Measurements from ENCODE around the gene AADACL3. TPM values are rescaled to one million over a fixed set of nuclear protein-coding genes. Genes with fewer than 3 reads are reported as not detected.

The AADACL3 gene
- total RNA-seq, 1 donor from 2014 or later = not detected

DNA sequence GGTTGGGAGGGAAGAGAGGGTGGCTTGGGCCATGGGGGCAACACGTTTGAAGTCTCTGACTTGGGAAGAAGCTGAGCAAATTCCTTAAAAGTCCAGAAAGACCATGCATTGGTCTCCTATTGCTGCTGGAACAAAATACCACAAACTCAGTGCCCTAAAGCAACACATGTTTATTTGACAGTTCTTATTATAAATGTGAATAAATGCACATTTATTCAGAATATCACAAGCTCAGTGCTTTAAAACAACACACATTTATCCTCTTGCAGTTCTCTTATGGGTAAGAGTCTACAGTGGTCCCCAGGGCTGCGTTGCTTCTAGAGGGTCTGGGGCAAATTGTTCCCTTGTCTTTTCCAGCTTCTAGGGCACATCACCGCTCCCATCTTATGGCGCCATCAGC, 47.6 kb downstream of the AADACL3 start:
- no peak for DNase-seq (ENCODE audit: low read depth)
- no peak overlapping the region for H3K4me3 ChIP-seq (ENCODE audit: low read depth, low read length)
- TF ChIP-seq, protein P1, sequence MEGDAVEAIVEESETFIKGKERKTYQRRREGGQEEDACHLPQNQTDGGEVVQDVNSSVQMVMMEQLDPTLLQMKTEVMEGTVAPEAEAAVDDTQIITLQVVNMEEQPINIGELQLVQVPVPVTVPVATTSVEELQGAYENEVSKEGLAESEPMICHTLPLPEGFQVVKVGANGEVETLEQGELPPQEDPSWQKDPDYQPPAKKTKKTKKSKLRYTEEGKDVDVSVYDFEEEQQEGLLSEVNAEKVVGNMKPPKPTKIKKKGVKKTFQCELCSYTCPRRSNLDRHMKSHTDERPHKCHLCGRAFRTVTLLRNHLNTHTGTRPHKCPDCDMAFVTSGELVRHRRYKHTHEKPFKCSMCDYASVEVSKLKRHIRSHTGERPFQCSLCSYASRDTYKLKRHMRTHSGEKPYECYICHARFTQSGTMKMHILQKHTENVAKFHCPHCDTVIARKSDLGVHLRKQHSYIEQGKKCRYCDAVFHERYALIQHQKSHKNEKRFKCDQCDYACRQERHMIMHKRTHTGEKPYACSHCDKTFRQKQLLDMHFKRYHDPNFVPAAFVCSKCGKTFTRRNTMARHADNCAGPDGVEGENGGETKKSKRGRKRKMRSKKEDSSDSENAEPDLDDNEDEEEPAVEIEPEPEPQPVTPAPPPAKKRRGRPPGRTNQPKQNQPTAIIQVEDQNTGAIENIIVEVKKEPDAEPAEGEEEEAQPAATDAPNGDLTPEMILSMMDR (conservative IDR thresholded peaks at IDR 0.05; ENCODE audit: low read depth, low read length) = no peak

DNA sequence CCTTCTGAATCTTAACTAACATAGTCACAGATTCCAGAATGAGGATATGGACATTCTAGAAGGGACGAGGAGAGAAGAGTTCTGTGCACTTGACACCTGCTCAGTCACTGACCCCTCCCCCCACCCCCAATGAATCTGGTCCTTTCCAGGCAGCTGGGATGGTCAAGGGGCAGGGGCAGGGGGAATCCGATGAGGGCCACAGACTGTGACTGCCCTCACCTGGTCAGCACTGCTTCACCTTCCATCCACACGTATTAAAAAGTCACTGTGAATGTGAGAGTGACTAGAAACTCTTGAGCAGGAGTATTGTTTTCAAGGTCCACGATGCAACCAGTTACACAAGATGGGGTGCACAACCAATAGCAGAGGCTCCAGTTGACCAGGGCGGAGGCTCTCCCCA, 48.1 kb downstream of the AADACL3 start:
- no peak overlapping the region for H3K4me3 ChIP-seq (ENCODE audit: low read depth, low read length)
- TF ChIP-seq, protein P1 (conservative IDR thresholded peaks at IDR 0.05; ENCODE audit: low read depth, low read length) = no peak
- no peak for DNase-seq (ENCODE audit: low read depth)

DNA sequence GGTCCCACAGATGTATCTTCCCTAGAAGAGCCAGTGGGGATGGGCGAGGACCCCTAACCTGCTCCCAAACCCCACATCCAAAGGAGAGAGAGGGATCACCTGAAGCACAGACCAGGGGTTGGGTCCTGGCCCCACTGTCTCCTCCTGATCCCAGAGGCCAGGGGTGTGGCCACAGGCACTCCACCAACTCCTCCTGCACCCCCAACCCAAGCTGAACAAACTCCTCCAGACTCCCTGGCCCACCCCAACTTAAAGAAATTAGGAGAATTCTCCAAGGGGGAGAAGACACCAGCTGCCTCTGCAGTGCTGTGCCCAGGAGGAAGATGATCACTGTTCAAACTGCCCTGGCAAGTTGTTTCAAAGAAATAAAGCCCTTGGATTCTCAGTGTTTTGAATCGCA, 53.1 kb downstream of the AADACL3 start:
- no peak overlapping the region for H3K4me3 ChIP-seq (ENCODE audit: low read depth, low read length)
- TF ChIP-seq, protein P1 (conservative IDR thresholded peaks at IDR 0.05; ENCODE audit: low read depth, low read length) = no peak
- DNase-seq (ENCODE audit: low read depth) = no peak

DNA sequence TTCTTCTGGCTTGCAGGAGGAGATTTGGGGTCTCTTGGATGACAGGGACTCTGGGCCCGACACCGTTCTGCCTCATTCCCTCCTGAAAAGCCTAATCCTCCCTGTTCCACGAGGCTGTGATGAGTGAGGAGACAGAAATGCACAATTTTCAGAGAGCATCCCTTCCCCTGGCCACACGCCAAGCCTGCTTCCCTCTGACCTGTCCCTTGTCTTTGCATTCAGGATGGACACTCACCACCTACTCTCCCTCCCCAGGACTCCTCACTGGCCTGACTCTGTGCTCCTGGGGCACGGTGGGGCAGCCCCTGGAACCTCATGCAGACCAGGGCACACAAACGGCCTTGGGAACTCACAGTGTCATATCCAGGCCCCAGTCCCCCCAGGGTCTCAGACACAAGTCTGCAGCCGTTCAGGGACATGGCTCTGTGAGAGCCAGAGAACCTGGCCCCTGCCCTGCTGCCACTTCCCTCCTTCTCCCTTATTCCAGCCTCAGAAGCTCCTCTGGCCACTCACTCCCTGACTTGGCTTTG, 54.1 kb downstream of the AADACL3 start:
- no peak overlapping the region for H3K4me3 ChIP-seq (ENCODE audit: low read depth, low read length)
- no peak for DNase-seq (ENCODE audit: low read depth)
- TF ChIP-seq, protein P1 (conservative IDR thresholded peaks at IDR 0.05; ENCODE audit: low read depth, low read length) = no peak

DNA sequence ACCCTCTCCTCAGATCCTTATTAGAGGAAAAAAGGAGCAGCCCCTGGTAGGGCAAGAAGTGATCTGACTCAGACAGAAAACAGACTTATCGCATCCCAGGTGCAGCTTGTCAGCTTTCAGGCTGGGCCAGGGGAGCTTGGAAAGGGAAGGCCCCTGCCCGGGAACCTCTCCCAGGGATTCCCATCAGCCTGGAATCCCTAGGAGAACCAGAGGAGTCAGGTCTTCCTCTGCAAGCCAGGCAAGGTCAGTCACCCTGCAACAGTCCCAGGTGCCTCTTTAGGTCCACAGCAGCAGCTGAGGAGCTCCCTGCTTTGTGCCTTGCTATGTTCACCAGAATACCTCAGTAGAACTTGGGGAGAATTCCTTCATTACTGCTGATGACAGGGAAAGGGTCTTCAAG, 54.7 kb downstream of the AADACL3 start:
- no peak overlapping the region for H3K4me3 ChIP-seq (ENCODE audit: low read depth, low read length)
- TF ChIP-seq, protein P1 (conservative IDR thresholded peaks at IDR 0.05; ENCODE audit: low read depth, low read length) = no peak
- no peak for DNase-seq (ENCODE audit: low read depth)

DNA sequence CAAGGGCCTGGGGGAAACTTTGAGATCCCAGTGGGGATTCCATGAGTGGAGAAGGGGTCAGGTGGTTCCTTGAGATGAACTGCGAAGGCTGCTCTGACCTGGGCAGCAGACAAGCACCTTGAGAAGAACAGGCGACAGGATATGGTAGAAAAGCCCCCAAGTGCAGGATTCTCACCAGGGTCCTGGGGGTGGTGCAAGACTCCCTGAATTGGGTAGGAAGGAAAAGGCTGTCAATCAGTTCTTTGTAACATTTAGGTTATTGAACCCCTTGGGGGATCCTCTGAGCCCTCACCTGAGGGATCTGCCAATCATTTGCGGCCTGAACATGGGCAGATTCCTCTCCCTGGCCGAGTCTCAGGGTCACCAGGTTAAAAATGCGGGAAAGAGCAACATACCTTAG, 55.3 kb downstream of the AADACL3 start:
- H3K4me3 ChIP-seq (ENCODE audit: low read depth, low read length) = no peak overlapping the region
- TF ChIP-seq, protein P1 (conservative IDR thresholded peaks at IDR 0.05; ENCODE audit: low read depth, low read length) = no peak
- no peak for DNase-seq (ENCODE audit: low read depth)

DNA sequence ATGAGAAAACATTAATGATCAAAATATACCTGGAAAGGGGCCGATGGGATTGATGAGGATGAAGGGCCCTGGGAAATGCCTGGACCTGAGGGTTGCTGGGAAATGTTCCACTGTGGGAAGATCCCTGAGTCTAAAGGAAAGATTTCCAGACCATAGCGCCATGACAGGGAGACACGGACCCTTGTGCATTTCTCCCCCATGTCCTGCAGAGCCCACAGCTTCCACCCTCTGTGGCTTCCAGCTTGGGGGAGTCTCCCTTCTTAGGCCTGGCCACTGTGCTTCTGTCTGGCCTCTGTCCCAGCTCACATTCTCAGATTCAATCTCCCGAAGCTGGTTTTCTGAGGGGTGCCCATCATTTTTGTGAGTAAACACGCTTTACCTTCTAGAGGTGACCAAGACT, 56.6 kb downstream of the AADACL3 start:
- no peak overlapping the region for H3K4me3 ChIP-seq (ENCODE audit: low read depth, low read length)
- no peak for DNase-seq (ENCODE audit: low read depth)
- TF ChIP-seq, protein P1 (conservative IDR thresholded peaks at IDR 0.05; ENCODE audit: low read depth, low read length) = no peak
